Spleen (tissue), 7 donors: ENCODE results near the gene GRID2.

Experiments
- POLR2A ChIP-seq, 3 donors: fragments of 450-650 bp; IDR thresholded peaks; one replicate each; pipeline ENCODE4 v1.5.1; 2017; ENCODE audit warnings: antibody characterized with exemption in 3 of 3, mild to moderate bottlenecking in 1 of 3
- TF ChIP-seq, protein P1 (sequence below), 11 experiments: fragments of 200-600 bp in 7 of 11; fragments of 450-650 bp in 4 of 11; sonication (generic) in 4 of 11; IDR thresholded peaks in 8 of 11; conservative IDR thresholded peaks in 3 of 11; 1 replicate in 7 of 11; 2 replicates in 4 of 11; pipeline versions ENCODE4 v1.4.0 to v1.8.0; 2016 to 2021; ENCODE audit warnings: antibody characterized with exemption in 11 of 11, inconsistent platforms in 4 of 11, mild to moderate bottlenecking in 1 of 11
- donor health status: DM: no; HTN: no; CAD: no; lungs with moderate emphysema.
- donor health status: DM: no; HTN: no; CAD: no.
- donor health status: DM: no; HTN: no; CAD: no.

- TF ChIP-seq, protein P1, sequence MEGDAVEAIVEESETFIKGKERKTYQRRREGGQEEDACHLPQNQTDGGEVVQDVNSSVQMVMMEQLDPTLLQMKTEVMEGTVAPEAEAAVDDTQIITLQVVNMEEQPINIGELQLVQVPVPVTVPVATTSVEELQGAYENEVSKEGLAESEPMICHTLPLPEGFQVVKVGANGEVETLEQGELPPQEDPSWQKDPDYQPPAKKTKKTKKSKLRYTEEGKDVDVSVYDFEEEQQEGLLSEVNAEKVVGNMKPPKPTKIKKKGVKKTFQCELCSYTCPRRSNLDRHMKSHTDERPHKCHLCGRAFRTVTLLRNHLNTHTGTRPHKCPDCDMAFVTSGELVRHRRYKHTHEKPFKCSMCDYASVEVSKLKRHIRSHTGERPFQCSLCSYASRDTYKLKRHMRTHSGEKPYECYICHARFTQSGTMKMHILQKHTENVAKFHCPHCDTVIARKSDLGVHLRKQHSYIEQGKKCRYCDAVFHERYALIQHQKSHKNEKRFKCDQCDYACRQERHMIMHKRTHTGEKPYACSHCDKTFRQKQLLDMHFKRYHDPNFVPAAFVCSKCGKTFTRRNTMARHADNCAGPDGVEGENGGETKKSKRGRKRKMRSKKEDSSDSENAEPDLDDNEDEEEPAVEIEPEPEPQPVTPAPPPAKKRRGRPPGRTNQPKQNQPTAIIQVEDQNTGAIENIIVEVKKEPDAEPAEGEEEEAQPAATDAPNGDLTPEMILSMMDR (IDR thresholded peaks at IDR 0.05 in 8 of 11, conservative IDR thresholded peaks at IDR 0.05 in 3 of 11) = no peak
- no peak for TF ChIP-seq POLR2A (IDR thresholded peaks at IDR 0.05)
Observed at GRCh38 chr4:92506933-92507332, 203.2 kb downstream of the GRID2 start.
